HepG2 (cell line): ENCODE results near the gene AUTS2. TPM values are rescaled to one million over a fixed set of nuclear protein-coding genes. Genes with fewer than 3 reads are reported as not detected.

ENCODE experiments used
- ATAC-seq: fragments of 200-7000 bp; cut with Tn5 transposase; 3 replicates; pipeline ENCODE4 v1.9.1; 2020; ENCODE audit warnings: mild to moderate bottlenecking, moderate library complexity
- BruUV-seq: library from RNA; stranded (reverse); fragments of 400-500 nt; replicated peaks from 2 replicates; lab custom pipeline; 2021; lab: Mats Ljungman, UMichigan
- CTCF ChIA-PET: fragments of 300-600 bp; formaldehyde crosslinking; extraction: SDS; loops from one replicate; lab custom pipeline; 2021; ENCODE audit warnings: low total read pairs, inconsistent platforms, low intra/inter-chr PET ratio; lab: Yijun Ruan, JAX
- POLR2A ChIA-PET: fragments of 350-600 bp; sonication (Branson Sonifier 250); formaldehyde crosslinking; loops from one replicate; lab custom pipeline; 2020; ENCODE audit warnings: antibody characterized with exemption, inconsistent platforms; lab: Yijun Ruan, JAX
- DNase-seq: peaks from one replicate; pipeline ENCODE4 v3.0.0-alpha.2; 2015; ENCODE audit warnings: low spot score
- FAIRE-seq: peaks from 3 replicates; lab custom pipeline; 2011; peaks lifted over from hg19 to GRCh38; lab: Jason Lieb, UNC
- H2AFZ ChIP-seq: one replicate; pipeline ENCODE4 v1.6.1; 2011; ENCODE audit warnings: low read length, inconsistent platforms
- H3K27ac ChIP-seq: fragments of 300-600 bp; 3 replicates; pipeline ENCODE4 v1.8.0; 2011; ENCODE audit warnings: mixed run types, mild to moderate bottlenecking, mixed read lengths, low read length, inconsistent platforms; ENCODE audit not compliant: insufficient read depth; ENCODE audit errors: extremely low read length
- H3K27me3 ChIP-seq, 2 experiments: fragments of 200-600 bp in 1 of 2; 2 replicates in 1 of 2; 3 replicates in 1 of 2; pipeline versions ENCODE4 v1.6.0 to v1.8.0; 2011; ENCODE audit warnings: low read length in 2 of 2, mild to moderate bottlenecking in 2 of 2, moderate library complexity in 2 of 2, inconsistent platforms in 1 of 2; ENCODE audit not compliant: insufficient read depth in 2 of 2, control insufficient read depth in 1 of 2
- H3K36me3 ChIP-seq, 2 experiments: fragments of 200-600 bp in 1 of 2; replicated peaks in 1 of 2; 2 replicates in 1 of 2; 3 replicates in 1 of 2; pipeline versions ENCODE4 v1.5.1 to v1.8.0; 2011; ENCODE audit warnings: low read length in 2 of 2, inconsistent platforms in 1 of 2; ENCODE audit not compliant: insufficient read depth in 2 of 2, control insufficient read depth in 1 of 2
- H3K4me1 ChIP-seq: 2 replicates; pipeline ENCODE4 v1.5.1; 2012; ENCODE audit warnings: low read length, inconsistent platforms; ENCODE audit not compliant: insufficient read depth
- H3K4me2 ChIP-seq: 2 replicates; pipeline ENCODE4 v1.6.0; 2011; ENCODE audit warnings: low read depth, low read length, inconsistent platforms
- H3K4me3 ChIP-seq, 3 experiments: fragments of 200-600 bp in 1 of 3; sonication (generic), shearing (Covaris generic) in 1 of 3; replicated peaks in 1 of 3; 2 replicates each; pipeline ENCODE4 v1.5.1; 2011 to 2016; ENCODE audit warnings: low read length in 3 of 3, inconsistent platforms in 2 of 3, low read depth in 2 of 3, mild to moderate bottlenecking in 2 of 3, control low read depth in 1 of 3, mixed read lengths in 1 of 3; ENCODE audit not compliant: insufficient read depth in 1 of 3
- H3K79me2 ChIP-seq: one replicate; pipeline ENCODE4 v1.6.1; 2011; ENCODE audit warnings: low read length, inconsistent platforms; ENCODE audit not compliant: insufficient read depth
- H3K9ac ChIP-seq: 2 replicates; pipeline ENCODE4 v1.6.0; 2011; ENCODE audit warnings: mild to moderate bottlenecking, low read depth, low read length, inconsistent platforms; ENCODE audit not compliant: insufficient read depth
- H3K9me3 ChIP-seq: 2 replicates; pipeline ENCODE4 v1.5.1; 2012; ENCODE audit warnings: mild to moderate bottlenecking, low read length
- H4K20me1 ChIP-seq: 2 replicates; pipeline ENCODE4 v1.6.0; 2011; ENCODE audit warnings: inconsistent platforms, mild to moderate bottlenecking, low read length, moderate library complexity; ENCODE audit not compliant: insufficient read depth
- ATF1 ChIP-seq: IDR thresholded peaks from 2 replicates; pipeline ENCODE4 v1.6.1; 2016; ENCODE audit warnings: mild to moderate bottlenecking, control low read depth
- KLF9 ChIP-seq: IDR thresholded peaks from 2 replicates; pipeline ENCODE4 v1.6.1; 2016; ENCODE audit warnings: low read depth
- KMT2A ChIP-seq: sonication (generic); formaldehyde crosslinking; IDR thresholded peaks from 2 replicates; pipeline ENCODE4 v1.4.0; 2020; ENCODE audit warnings: missing genetic modification reagents
- NR2C2 ChIP-seq: sonication (generic); formaldehyde crosslinking; IDR thresholded peaks from 2 replicates; pipeline ENCODE4 v1.4.0; 2020; ENCODE audit warnings: missing genetic modification reagents, mild to moderate bottlenecking, moderate library complexity, borderline replicate concordance
- SNAPC4 ChIP-seq: sonication (generic); formaldehyde crosslinking; IDR thresholded peaks from 2 replicates; pipeline ENCODE4 v1.4.0; 2020; ENCODE audit warnings: mild to moderate bottlenecking, missing genetic modification reagents
- SOX6 ChIP-seq, 2 experiments: fragments of 450-650 bp in 1 of 2; sonication (generic) in 1 of 2; formaldehyde crosslinking in 1 of 2; IDR thresholded peaks; 2 replicates each; pipeline versions ENCODE4 v1.4.0 to v1.6.1; 2017 to 2020; ENCODE audit warnings: antibody characterized with exemption in 1 of 2, mild to moderate bottlenecking in 1 of 2, missing genetic modification reagents in 1 of 2
- STAT5B ChIP-seq: sonication (generic); formaldehyde crosslinking; IDR thresholded peaks from 2 replicates; pipeline ENCODE4 v1.4.0; 2020; ENCODE audit warnings: missing genetic modification reagents
- TBX3 ChIP-seq: fragments of 450-650 bp; IDR thresholded peaks from 2 replicates; pipeline ENCODE4 v1.6.1; 2017; ENCODE audit warnings: antibody characterized with exemption, mild to moderate bottlenecking, inconsistent platforms, borderline replicate concordance
- ZFY ChIP-seq: sonication (generic); formaldehyde crosslinking; IDR thresholded peaks from 2 replicates; pipeline ENCODE4 v1.4.0; 2020; ENCODE audit warnings: missing genetic modification reagents
- ZNF333 ChIP-seq: sonication (generic); formaldehyde crosslinking; IDR thresholded peaks from 2 replicates; pipeline ENCODE4 v1.4.0; 2020; ENCODE audit warnings: mild to moderate bottlenecking, missing genetic modification reagents, borderline replicate concordance
- ZNF501 ChIP-seq: sonication (generic); formaldehyde crosslinking; IDR thresholded peaks from 2 replicates; pipeline ENCODE4 v1.5.1; 2020; ENCODE audit warnings: mild to moderate bottlenecking, moderate library complexity, missing genetic modification reagents
- ZNF720 ChIP-seq: sonication (generic); formaldehyde crosslinking; IDR thresholded peaks from 2 replicates; pipeline ENCODE4 v1.4.0; 2020; ENCODE audit warnings: missing genetic modification reagents
- ZNF850 ChIP-seq: sonication (generic); formaldehyde crosslinking; conservative IDR thresholded peaks from 2 replicates; pipeline ENCODE4 v1.9.0; 2021; ENCODE audit warnings: mild to moderate bottlenecking, missing genetic modification reagents
- WGBS: methylation state at CpG from one replicate; pipeline ENCODE4 v1.1.6; 2017; ENCODE audit warnings: low lambda C conversion rate; 5-methylcytosine and 5-hydroxymethylcytosine counted together
- in situ Hi-C: cut with HindIII; loops from 2 replicates; pipeline ENCODE4 v1.10.0; 2017; ENCODE audit warnings: low pct_unique_long_range_greater_than_20kb; ENCODE audit not compliant: extremely low pct_ligation_motif_present
- intact Hi-C: fragments of 100-400 bp; cut with micrococcal nuclease; formaldehyde crosslinking; loops from one replicate; pipeline ENCODE4 v1.10.0; 2022; ENCODE audit not compliant: unreplicated experiment
- polyA plus RNA-seq, 8 experiments: library from polyadenylated mRNA; depleted of rRNA in 3 of 8; stranded (reverse) in 7 of 8; unstranded in 1 of 8; fragments of >200 nt; fragmentation: Illumina TruSeq in 4 of 8; extraction: Trizol in 4 of 8; gene quantifications; 2 replicates each; pipeline versions ENCODE4 v1.2.1 to v1.2.3, GENCODE V29; 2011 to 2016; ENCODE audit warnings: low read depth in 4 of 8, missing spikeins in 1 of 8, mixed read lengths in 1 of 8; ENCODE audit not compliant: insufficient read depth in 1 of 8
- total RNA-seq, 5 experiments: library from RNA; depleted of rRNA; stranded (reverse); fragments of >200 nt; fragmentation: Illumina TruSeq; extraction: Trizol; gene quantifications; 2 replicates each; pipeline ENCODE4 v1.2.3, GENCODE V29; 2016; ENCODE audit warnings: low read depth in 1 of 5
- TF ChIP-seq, protein P1 (sequence below): sonication (generic); formaldehyde crosslinking; IDR thresholded peaks from 2 replicates; pipeline ENCODE4 v1.5.0; 2020; ENCODE audit warnings: mild to moderate bottlenecking, missing genetic modification reagents, moderate library complexity
- TF ChIP-seq, protein P2 (sequence below): IDR thresholded peaks from 2 replicates; pipeline ENCODE4 v1.6.1; 2016; ENCODE audit warnings: low read depth, control low read depth
- TF ChIP-seq, protein P3 (sequence below): sonication (generic); formaldehyde crosslinking; IDR thresholded peaks from 2 replicates; pipeline ENCODE4 v1.8.0; 2022; ENCODE audit warnings: mild to moderate bottlenecking, missing genetic modification reagents, moderate library complexity

The AUTS2 gene
- total and polyA plus RNA-seq, 2 of the 13 experiments (the other 11 are each of a cell fraction or from before 2014, with no cell fraction given) = 0.38 TPM; not detected in 1

GRCh38 chr7:70775570-70776156 lies 1177.4 kb downstream of the AUTS2 start:
- 29% methylated on average over 4 of the region's 4 CpGs for WGBS
- TF ChIP-seq KMT2A (CRISPR knock-in tag) = no peak
- TF ChIP-seq, protein P1, sequence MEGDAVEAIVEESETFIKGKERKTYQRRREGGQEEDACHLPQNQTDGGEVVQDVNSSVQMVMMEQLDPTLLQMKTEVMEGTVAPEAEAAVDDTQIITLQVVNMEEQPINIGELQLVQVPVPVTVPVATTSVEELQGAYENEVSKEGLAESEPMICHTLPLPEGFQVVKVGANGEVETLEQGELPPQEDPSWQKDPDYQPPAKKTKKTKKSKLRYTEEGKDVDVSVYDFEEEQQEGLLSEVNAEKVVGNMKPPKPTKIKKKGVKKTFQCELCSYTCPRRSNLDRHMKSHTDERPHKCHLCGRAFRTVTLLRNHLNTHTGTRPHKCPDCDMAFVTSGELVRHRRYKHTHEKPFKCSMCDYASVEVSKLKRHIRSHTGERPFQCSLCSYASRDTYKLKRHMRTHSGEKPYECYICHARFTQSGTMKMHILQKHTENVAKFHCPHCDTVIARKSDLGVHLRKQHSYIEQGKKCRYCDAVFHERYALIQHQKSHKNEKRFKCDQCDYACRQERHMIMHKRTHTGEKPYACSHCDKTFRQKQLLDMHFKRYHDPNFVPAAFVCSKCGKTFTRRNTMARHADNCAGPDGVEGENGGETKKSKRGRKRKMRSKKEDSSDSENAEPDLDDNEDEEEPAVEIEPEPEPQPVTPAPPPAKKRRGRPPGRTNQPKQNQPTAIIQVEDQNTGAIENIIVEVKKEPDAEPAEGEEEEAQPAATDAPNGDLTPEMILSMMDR (CRISPR knock-in tag) = no peak
- no peak for TF ChIP-seq ATF1 (CRISPR knock-in tag)
- TF ChIP-seq ZNF850 = no peak
- TF ChIP-seq, protein P2, sequence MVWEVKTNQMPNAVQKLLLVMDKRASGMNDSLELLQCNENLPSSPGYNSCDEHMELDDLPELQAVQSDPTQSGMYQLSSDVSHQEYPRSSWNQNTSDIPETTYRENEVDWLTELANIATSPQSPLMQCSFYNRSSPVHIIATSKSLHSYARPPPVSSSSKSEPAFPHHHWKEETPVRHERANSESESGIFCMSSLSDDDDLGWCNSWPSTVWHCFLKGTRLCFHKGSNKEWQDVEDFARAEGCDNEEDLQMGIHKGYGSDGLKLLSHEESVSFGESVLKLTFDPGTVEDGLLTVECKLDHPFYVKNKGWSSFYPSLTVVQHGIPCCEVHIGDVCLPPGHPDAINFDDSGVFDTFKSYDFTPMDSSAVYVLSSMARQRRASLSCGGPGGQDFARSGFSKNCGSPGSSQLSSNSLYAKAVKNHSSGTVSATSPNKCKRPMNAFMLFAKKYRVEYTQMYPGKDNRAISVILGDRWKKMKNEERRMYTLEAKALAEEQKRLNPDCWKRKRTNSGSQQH (CRISPR knock-in tag) = no peak
- no peak for TF ChIP-seq ZNF333 (CRISPR knock-in tag)
- TF ChIP-seq NR2C2 (CRISPR knock-in tag) = no peak
- TF ChIP-seq ZNF720 (CRISPR knock-in tag) = no peak
- no peak for TF ChIP-seq SOX6 (IDR thresholded peaks at IDR 0.05)
- no peak for TF ChIP-seq SOX6 (CRISPR knock-in tag; IDR thresholded peaks at IDR 0.05)
- TF ChIP-seq SNAPC4 (CRISPR knock-in tag) = no peak
- TF ChIP-seq, protein P3, sequence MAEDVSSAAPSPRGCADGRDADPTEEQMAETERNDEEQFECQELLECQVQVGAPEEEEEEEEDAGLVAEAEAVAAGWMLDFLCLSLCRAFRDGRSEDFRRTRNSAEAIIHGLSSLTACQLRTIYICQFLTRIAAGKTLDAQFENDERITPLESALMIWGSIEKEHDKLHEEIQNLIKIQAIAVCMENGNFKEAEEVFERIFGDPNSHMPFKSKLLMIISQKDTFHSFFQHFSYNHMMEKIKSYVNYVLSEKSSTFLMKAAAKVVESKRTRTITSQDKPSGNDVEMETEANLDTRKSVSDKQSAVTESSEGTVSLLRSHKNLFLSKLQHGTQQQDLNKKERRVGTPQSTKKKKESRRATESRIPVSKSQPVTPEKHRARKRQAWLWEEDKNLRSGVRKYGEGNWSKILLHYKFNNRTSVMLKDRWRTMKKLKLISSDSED (CRISPR knock-in tag) = no peak
- no peak for TF ChIP-seq ZNF501 (CRISPR knock-in tag)
- TF ChIP-seq ZFY = no peak
- TF ChIP-seq TBX3 = no peak
- no peak for TF ChIP-seq KLF9
- no peak for TF ChIP-seq STAT5B (CRISPR knock-in tag)

More at GRCh38 chr7:70775570-70776156, 1177.4 kb downstream of the AUTS2 start:
- Histone ChIP-seq H3K4me1 (peaks cover 11% of the 10 kb centered on the region), H3K9me3 (no peaks in the 10 kb centered on the region), H3K27me3 (no peaks in the 10 kb centered on the region), H2AFZ (no peak overlapping the region), H3K79me2 (no peaks in the 10 kb centered on the region), H3K4me2 (no peak overlapping the region), H4K20me1 (no peaks in the 10 kb centered on the region), H3K9ac (no peak overlapping the region), H3K4me3 (no peak overlapping the region), H3K36me3 (no peaks in the 10 kb centered on the region), H3K27ac (no peak overlapping the region)
- no peak for ATAC-seq
- ChIA-PET CTCF (no interaction called here), POLR2A (no interaction called here)
- in situ Hi-C loops = no loop called here
- intact Hi-C loops = no loop called here
- no peak for DNase-seq
- no TSS peak for BruUV-seq
- no peak for FAIRE-seq
